Effector CD8-positive, alpha-beta T cell (primary cell): ENCODE results near the gene TAL1.

Experiments used
- DNase-seq: peaks from one replicate; lab custom pipeline; 2025; lab: John Stamatoyannopoulos, UW

Gene TAL1

GRCh38 chr1:47175227-47175934, 56.6 kb downstream of the TAL1 start:
- DNase-seq = no peak

GRCh38 chr1:47174656-47175020, 57.4 kb downstream of the TAL1 start:
- DNase-seq = no peak

GRCh38 chr1:47172782-47173181, 59.2 kb downstream of the TAL1 start:
- DNase-seq = no peak
